PC-9 (cell line): Measurements from ENCODE around the gene HS6ST3. TPM values are rescaled to one million over a fixed set of nuclear protein-coding genes. Genes with fewer than 3 reads are reported as not detected.

Experiments
- BruUV-seq: library from RNA; stranded (reverse); fragments of 400-500 nt; replicated peaks from 2 replicates; lab custom pipeline; 2021; lab: Mats Ljungman, UMichigan
- CTCF ChIA-PET: fragments of 300-600 bp; sonication (Branson Sonifier 250); formaldehyde crosslinking; loops from one replicate; lab custom pipeline; 2022; ENCODE audit warnings: antibody characterized with exemption; lab: Charles Lee
- POLR2A ChIA-PET: fragments of 300-600 bp; sonication (Branson Sonifier 250); formaldehyde crosslinking; loops from one replicate; lab custom pipeline; 2022; ENCODE audit warnings: antibody characterized with exemption; ENCODE audit not compliant: unreplicated experiment; lab: Charles Lee
- DNase-seq, 2 experiments: peaks; one replicate each; pipeline versions ENCODE4 v3.0.0 to v3.0.0-alpha.2; 2015 to 2022; ENCODE audit warnings: mixed read lengths in 1 of 2
- H2AFZ ChIP-seq: fragments of 200-600 bp; sonication (generic); 2 replicates; pipeline ENCODE4 v1.8.1; 2017; ENCODE audit warnings: antibody characterized with exemption
- H3F3A ChIP-seq: fragments of 200-600 bp; sonication (generic); 2 replicates; pipeline ENCODE4 v1.8.1; 2017; ENCODE audit warnings: antibody characterized with exemption, mild to moderate bottlenecking, low read depth; ENCODE audit not compliant: insufficient read depth
- H3K27ac ChIP-seq: fragments of 200-600 bp; sonication (generic); 2 replicates; pipeline ENCODE4 v1.6.1; 2016; ENCODE audit warnings: mixed run types
- H3K27me3 ChIP-seq: fragments of 200-600 bp; sonication (generic); 2 replicates; pipeline ENCODE4 v1.6.1; 2016; ENCODE audit warnings: low read depth, mixed run types; ENCODE audit not compliant: insufficient read depth
- H3K36me3 ChIP-seq: fragments of 200-600 bp; sonication (generic); 2 replicates; pipeline ENCODE4 v1.6.1; 2016; ENCODE audit warnings: low read depth, mixed run types
- H3K4me1 ChIP-seq: fragments of 200-600 bp; sonication (generic); replicated peaks from 2 replicates; pipeline ENCODE4 v1.6.1; 2016; ENCODE audit warnings: mixed run types; ENCODE audit not compliant: insufficient read depth
- H3K4me2 ChIP-seq: fragments of 200-600 bp; sonication (generic); 2 replicates; pipeline ENCODE4 v1.6.1; 2017; ENCODE audit warnings: mixed run types
- H3K4me3 ChIP-seq: fragments of 200-600 bp; sonication (generic); 2 replicates; pipeline ENCODE4 v1.6.1; 2016; ENCODE audit warnings: mixed run types
- H3K79me2 ChIP-seq: fragments of 200-600 bp; sonication (generic); 2 replicates; pipeline ENCODE4 v1.6.1; 2017; ENCODE audit warnings: low read depth, mixed run types
- H3K9me2 ChIP-seq: fragments of 200-600 bp; sonication (generic); 2 replicates; pipeline ENCODE4 v1.8.1; 2017; ENCODE audit warnings: mild to moderate bottlenecking; ENCODE audit not compliant: insufficient read depth
- H3K9me3 ChIP-seq: fragments of 200-600 bp; sonication (generic); 2 replicates; pipeline ENCODE4 v1.8.1; 2016; ENCODE audit warnings: low read depth; ENCODE audit not compliant: insufficient read depth
- H4K20me1 ChIP-seq: fragments of 200-600 bp; sonication (generic); 2 replicates; pipeline ENCODE4 v1.8.1; 2017; ENCODE audit not compliant: insufficient read depth
- CTCF ChIP-seq: fragments of 200-600 bp; sonication (generic); conservative IDR thresholded peaks from 2 replicates; pipeline ENCODE4 v1.6.1; 2017; ENCODE audit warnings: mixed run types, antibody characterized with exemption, mild to moderate bottlenecking, moderate library complexity
- EZH2 ChIP-seq: fragments of 200-600 bp; sonication (generic); IDR thresholded peaks from 2 replicates; pipeline ENCODE4 v1.8.0; 2017; ENCODE audit warnings: antibody characterized with exemption, low read depth
- intact Hi-C: fragments of 100-400 bp; cut with micrococcal nuclease; formaldehyde crosslinking; loops from one replicate; pipeline ENCODE4 v1.10.0; 2022; ENCODE audit not compliant: unreplicated experiment
- total RNA-seq: library from RNA; stranded (reverse); gene quantifications from 2 replicates; pipeline ENCODE4 v1.2.3, GENCODE V29; 2021

The HS6ST3 gene
- total RNA-seq, 1 experiment from 2014 or later: not detected

- Histone ChIP-seq H3K27me3 (no peaks in the 10 kb centered on the region), H3K4me3 (no peak overlapping the region), H3K79me2 (no peaks in the 10 kb centered on the region), H3K4me1 (no peaks in the 10 kb centered on the region), H3K36me3 (no peaks in the 10 kb centered on the region), H4K20me1 (no peaks in the 10 kb centered on the region), H3K9me3 (no peaks in the 10 kb centered on the region), H3F3A (no peaks in the 10 kb centered on the region), H3K9me2 (no peaks in the 10 kb centered on the region), H3K4me2 (no peak overlapping the region), H2AFZ (no peak overlapping the region), H3K27ac (no peak overlapping the region)
- TF ChIP-seq EZH2: no peak
- no peak for TF ChIP-seq CTCF
- CTCF ChIA-PET: no interaction called here
- no TSS peak for BruUV-seq
- intact Hi-C loops: no loop called here
- no peak for DNase-seq
- POLR2A ChIA-PET: no interaction called here
These were observed 92.0 kb downstream of the HS6ST3 start for GRCh38 chr13:96181911-96182310.

GRCh38 chr13:96185818-96186217 lies 95.9 kb downstream of the HS6ST3 start:
- Histone ChIP-seq H3K27me3 (no peaks in the 10 kb centered on the region), H3F3A (no peaks in the 10 kb centered on the region), H3K4me3 (no peak overlapping the region), H4K20me1 (no peaks in the 10 kb centered on the region; the same call in 1 of the 2 replicates), H3K4me1 (no peaks in the 10 kb centered on the region), H3K36me3 (no peaks in the 10 kb centered on the region), H2AFZ (no peak overlapping the region), H3K9me3 (no peaks in the 10 kb centered on the region), H3K9me2 (no peaks in the 10 kb centered on the region), H3K4me2 (no peak overlapping the region), H3K27ac (no peak overlapping the region), H3K79me2 (no peaks in the 10 kb centered on the region)
- intact Hi-C loops: no loop called here
- TF ChIP-seq CTCF (no peak), EZH2 (no peak)
- BruUV-seq: no TSS peak
- DNase-seq: no peak
- POLR2A ChIA-PET: no interaction called here
- CTCF ChIA-PET: no interaction called here

GRCh38 chr13:96191367-96191766 lies 101.5 kb downstream of the HS6ST3 start:
- Histone ChIP-seq H3K9me3 (no peaks in the 10 kb centered on the region), H3K36me3 (no peaks in the 10 kb centered on the region), H3K79me2 (no peaks in the 10 kb centered on the region), H3K9me2 (0 out of 2 replicates have a peak, but pooled peaks cover 6% of the 10 kb centered on the region), H2AFZ (no peak overlapping the region), H3K4me1 (no peaks in the 10 kb centered on the region), H3K4me3 (no peak overlapping the region), H3K27me3 (peaks cover 26% of the 10 kb centered on the region), H3F3A (no peaks in the 10 kb centered on the region), H3K4me2 (no peak overlapping the region), H4K20me1 (no peaks in the 10 kb centered on the region; the same call in 1 of the 2 replicates), H3K27ac (no peak overlapping the region)
- DNase-seq: no peak
- TF ChIP-seq EZH2: no peak
- TF ChIP-seq CTCF: no peak
- CTCF ChIA-PET: no interaction called here
- POLR2A ChIA-PET: no interaction called here
- no TSS peak for BruUV-seq
- intact Hi-C loops: no loop called here
